SU-DHL-6 (cell line): ENCODE measurements around the gene HES7.

Experiments used
- EZH2phosphoT487 ChIP-seq: fragments of 200-600 bp; sonication (generic), shearing (Covaris generic); conservative IDR thresholded peaks from 2 replicates; pipeline ENCODE4 v1.6.1; 2018; ENCODE audit warnings: mild to moderate bottlenecking, antibody characterized with exemption, low read length, moderate library complexity, mixed read lengths
- TF ChIP-seq, protein P1 (sequence below): fragments of 200-600 bp; sonication (generic); IDR thresholded peaks from one replicate; pipeline ENCODE4 v1.5.1; 2017; ENCODE audit warnings: antibody characterized with exemption, mild to moderate bottlenecking, low read length, moderate library complexity; ENCODE audit not compliant: insufficient read depth, poor library complexity, severe bottlenecking

DNA sequence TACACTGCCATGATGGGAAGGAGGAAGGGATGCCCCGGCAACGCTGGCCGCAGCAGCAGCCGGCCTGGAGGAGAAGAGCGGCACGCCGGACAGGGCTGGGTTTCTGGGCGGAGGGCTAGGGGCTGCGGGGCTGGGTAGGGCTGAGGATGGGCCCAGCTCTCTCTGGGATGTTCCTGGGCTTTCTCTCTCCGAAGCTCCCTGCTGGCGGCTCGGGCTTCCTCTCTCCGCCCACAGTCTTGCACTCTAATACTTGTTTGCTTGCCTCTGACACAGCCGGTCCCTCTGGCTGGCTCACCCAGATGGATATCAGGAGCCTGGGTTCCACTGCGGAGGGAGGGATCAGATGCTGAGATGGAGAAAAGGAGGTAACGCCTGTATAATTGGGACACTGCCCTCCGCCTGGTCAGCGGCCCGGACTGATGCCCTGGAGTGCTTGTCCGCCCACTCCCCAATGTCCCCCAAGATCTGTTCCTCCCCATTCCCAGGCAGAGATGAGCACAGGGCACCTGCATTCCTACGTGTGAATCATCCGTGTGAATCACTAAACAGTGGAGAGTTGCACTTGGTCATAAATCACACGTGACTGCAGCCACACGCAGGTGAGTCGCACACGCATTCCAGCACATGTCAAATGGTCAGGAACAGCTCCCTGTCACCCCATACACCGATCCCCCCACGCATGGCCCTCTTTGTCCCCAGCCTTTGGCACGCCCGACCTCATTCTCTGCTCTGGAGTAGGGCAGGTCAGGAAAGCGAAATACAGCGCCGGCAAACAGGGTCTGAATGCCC lies 5.7 kb downstream of the HES7 start, which contains the start of gene ALOXE3:
- TF ChIP-seq, protein P1, sequence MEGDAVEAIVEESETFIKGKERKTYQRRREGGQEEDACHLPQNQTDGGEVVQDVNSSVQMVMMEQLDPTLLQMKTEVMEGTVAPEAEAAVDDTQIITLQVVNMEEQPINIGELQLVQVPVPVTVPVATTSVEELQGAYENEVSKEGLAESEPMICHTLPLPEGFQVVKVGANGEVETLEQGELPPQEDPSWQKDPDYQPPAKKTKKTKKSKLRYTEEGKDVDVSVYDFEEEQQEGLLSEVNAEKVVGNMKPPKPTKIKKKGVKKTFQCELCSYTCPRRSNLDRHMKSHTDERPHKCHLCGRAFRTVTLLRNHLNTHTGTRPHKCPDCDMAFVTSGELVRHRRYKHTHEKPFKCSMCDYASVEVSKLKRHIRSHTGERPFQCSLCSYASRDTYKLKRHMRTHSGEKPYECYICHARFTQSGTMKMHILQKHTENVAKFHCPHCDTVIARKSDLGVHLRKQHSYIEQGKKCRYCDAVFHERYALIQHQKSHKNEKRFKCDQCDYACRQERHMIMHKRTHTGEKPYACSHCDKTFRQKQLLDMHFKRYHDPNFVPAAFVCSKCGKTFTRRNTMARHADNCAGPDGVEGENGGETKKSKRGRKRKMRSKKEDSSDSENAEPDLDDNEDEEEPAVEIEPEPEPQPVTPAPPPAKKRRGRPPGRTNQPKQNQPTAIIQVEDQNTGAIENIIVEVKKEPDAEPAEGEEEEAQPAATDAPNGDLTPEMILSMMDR: no peak
- no peak for TF ChIP-seq EZH2phosphoT487
